NCI-H1694 treated with DMSO at 0.1 percent for 48 hours (cell line): ENCODE measurements around the gene PDPN.

Source experiments
- DNase-seq: peaks from one replicate; lab custom pipeline; 2025; lab: John Stamatoyannopoulos, UW

Gene PDPN

GRCh38 chr1:13577846-13578245 is 5.8 kb upstream of the PDPN start:
- DNase-seq, result no peak

GRCh38 chr1:13581446-13581845 is 2.2 kb upstream of the PDPN start:
- DNase-seq, result no peak

GRCh38 chr1:13582713-13583443 is 754 bp upstream of the PDPN start:
- no peak for DNase-seq

- DNase-seq, result no peak
Observed at GRCh38 chr1:13583966-13584791, 547 bp downstream of the PDPN start.

DNA sequence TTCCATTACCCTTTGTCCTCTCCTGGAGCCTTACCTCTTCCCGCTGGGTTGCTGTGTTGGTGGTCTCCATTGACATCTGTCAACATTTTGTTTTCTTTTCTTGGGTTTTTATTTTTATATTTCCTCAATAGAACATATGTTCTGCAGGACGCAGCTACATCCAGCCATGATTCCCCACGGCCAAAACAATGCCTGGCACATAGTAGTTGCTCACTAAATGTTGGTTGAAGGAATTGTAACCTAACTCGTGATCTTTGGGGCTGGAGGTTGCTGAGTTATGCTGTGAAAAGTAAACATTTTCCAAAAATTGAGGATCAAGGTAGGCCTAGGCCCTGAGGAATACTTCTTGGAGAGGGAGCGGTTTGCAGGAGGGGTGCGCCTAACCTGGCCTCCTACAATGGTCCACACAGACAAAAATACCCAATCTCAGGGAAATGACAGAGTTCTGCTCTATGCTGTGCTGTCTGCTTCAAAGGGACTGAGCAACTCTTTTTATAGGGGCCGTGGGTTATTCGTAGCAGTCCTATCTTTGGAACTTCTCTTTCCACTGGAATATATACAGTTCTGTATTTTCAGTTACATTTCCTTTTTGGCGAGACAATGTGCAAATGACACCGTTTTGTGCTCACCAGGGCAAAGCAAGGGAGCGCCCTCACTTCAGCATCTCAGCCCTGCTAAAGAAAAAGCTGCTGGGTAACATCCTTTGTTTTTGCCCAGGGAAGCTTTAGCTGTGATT is 1.4 kb downstream of the PDPN start:
- no peak for DNase-seq

DNA sequence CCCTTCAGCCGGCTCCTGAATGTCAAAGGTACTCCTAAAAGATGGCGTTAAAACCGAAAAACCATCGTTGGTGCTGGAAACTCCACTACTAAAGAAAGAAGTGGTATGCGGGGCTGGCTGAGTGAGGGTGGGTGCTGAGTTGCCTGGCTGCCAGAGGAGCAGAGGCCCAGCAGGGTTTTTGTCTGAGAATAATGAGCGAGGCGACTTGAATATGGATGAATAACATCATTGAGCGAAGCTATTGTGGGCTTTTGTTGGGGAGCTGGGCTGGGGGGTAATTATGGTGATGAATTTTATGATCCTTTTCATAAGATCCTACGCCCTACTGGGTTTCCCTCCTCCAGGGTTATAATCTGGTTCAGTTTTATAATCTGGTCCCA is 2.0 kb downstream of the PDPN start:
- DNase-seq, result no peak

DNA sequence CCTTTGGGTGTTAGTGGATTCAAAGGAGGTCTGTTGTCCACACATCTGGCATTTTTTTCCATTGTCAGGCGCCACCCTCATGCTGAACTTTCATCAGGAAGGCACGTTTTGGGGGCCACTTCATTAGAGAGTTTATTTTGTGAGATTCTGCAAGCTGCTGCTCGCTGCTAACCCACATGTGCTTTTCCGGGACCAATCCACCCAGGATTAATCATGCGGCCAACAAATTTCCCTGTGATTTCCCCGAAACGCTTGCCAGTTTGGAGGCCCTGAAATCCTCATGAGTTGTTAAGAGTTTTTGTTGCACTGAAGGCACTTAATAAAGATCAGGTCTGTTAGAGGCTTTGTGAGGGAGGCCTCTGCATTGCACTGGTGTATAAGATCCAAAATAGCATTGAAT is 2.4 kb downstream of the PDPN start:
- no peak for DNase-seq

DNA sequence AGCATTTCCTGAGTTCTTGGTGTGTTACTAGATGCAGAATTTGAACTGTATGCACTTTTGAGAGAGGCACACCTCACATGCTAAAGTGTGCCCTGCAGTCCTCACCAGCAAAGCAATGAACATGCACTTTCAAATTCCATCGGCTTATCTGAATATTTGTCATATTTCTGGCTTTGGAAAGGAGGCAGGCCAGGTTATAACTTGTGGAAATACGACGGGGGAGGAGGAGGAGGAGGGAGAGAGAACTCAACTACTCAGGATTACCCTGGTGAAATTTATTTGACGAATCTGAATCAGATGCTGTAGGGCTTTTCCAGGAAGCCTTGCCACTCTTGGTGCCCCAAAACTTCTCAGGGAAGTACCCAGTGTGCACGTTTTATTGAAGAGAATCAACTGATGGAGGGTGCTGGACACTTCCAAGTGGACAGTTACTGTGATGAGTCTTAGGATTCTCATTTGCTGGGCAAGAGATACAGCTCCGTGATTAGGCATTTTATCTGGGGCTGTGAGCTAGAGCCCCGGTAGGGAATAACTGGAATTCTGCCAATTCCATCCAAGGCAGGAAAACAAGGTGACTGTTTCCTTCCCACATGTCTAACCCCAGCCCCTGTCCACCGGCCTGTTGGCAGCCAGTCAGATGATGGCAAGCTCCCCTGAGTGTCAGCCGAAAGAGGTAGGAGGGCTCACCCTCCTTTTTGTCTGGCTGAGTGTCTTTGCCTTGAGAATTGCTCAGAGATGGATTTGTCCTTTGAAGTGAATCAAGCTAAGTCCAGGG is 3.8 kb downstream of the PDPN start:
- no peak for DNase-seq

- no peak for DNase-seq
Observed at GRCh38 chr1:13588946-13589796, 5.5 kb downstream of the PDPN start.

- no peak for DNase-seq
Observed at GRCh38 chr1:13590486-13590885, 6.9 kb downstream of the PDPN start.

- no peak for DNase-seq
Observed at GRCh38 chr1:13593511-13594131, 10.0 kb downstream of the PDPN start.

GRCh38 chr1:13595411-13595810 is 11.8 kb downstream of the PDPN start:
- no peak for DNase-seq

DNA sequence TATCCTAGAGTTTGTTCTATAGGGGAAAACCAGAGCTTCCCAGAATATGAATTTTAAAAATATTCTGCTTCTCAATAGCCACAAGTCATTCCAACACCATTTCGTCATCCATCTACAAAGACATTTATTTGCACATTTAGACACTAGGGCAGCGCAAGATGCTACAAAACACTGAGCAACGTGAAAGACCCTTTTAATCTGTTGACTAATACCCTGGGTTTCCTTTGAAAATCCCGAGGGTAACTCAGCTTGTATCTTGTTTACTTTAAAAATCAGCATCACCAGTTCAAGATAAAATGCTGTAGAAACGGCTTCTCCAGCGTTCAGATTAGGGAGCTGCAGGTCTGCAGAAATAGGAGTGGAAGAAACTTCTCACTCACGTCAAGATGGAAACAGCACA is 13.5 kb downstream of the PDPN start:
- no peak for DNase-seq

DNA sequence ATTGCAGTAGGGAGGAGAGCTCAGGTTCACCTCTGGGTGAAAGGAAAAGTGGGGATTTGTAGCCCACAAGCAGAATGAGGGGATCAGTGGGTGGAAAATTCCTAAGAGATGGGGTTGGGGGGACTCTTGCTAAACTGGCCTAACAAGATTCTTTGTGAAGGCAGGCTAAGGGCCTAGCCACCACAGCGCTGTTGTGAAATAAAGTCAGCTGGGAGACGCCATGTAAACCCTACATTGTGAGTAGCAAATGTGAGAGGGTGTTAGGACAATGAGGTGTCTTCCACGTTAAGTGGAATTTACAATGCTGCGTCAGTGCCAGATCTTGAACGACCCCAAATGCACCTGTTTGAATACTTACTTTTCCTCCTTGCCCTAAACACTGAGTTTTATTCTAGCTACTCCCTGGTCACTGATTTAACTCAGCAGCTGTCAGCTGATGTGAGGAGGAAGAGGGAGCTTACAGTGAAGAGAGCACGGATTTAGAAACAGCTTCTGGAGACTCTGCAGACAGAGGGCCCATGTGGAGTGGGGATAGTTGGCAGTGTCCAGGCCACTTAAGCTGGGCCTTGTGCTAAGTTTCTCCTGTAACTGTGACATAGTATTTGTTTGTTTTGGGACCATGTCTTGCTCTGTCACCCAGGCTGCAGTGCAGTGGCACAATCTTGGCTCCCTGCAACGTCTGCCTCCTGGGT is 17.3 kb downstream of the PDPN start:
- no peak for DNase-seq

GRCh38 chr1:13604176-13604575 is 20.5 kb downstream of the PDPN start:
- DNase-seq, result no peak

DNA sequence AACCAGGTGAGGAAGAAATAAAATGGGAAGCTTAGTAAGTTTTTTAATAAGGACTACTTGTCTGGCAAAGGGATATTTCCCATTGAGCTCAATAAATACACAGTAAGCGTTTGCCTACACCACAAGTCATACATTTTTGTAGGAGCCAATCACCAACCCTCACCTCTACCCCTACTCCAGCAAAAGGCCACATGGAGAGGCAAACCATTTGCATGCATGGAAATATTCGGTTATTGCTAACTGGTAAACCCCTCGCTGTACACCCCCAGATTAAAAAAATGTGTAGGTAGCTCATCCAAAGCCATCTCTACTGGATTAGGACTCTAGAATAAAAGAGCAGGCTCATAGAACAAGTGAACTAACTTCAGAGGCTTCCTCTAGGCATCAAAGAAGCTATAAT is 21.1 kb downstream of the PDPN start:
- DNase-seq, result no peak

- DNase-seq, result no peak
Observed at GRCh38 chr1:13605159-13605558, 21.5 kb downstream of the PDPN start.

GRCh38 chr1:13607002-13607401 is 23.4 kb downstream of the PDPN start:
- DNase-seq, result no peak

DNA sequence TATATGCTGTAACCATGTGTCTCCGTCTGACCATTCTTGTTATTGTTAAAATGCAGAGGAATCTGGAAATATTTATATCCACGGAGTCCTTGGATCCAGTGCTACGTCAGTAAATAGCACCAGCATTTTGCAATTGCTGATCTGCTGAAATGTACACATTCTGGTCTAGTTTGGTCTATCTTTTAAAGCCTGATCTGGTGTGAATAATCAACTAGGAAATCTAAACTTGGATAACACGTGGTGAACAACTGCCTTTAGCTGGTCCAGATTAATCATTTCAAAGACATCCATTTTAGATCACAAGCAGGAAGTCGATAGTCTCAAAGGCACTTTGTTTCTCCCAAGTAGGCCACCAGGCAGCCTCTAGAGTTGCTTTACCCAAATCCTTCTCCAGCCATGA is 32.6 kb downstream of the PDPN start:
- no peak for DNase-seq

- DNase-seq, result no peak
Observed at GRCh38 chr1:13617108-13617507, 33.5 kb downstream of the PDPN start.
